ENCODE measurements around the gene GLIPR2.

GRCh38 chr9:36164372-36164771 lies 27.8 kb downstream of the GLIPR2 start:
- TF ChIP-seq CTCF (IDR thresholded peaks at IDR 0.05 in 8 of 11, conservative IDR thresholded peaks at IDR 0.05 in 3 of 11) (no peak), POLR2A (IDR thresholded peaks at IDR 0.05) (no peak), POLR2AphosphoS5 (IDR thresholded peaks at IDR 0.05) (no peak)
